ENCODE data around the gene ANKRD11.

Gene ANKRD11

DNA sequence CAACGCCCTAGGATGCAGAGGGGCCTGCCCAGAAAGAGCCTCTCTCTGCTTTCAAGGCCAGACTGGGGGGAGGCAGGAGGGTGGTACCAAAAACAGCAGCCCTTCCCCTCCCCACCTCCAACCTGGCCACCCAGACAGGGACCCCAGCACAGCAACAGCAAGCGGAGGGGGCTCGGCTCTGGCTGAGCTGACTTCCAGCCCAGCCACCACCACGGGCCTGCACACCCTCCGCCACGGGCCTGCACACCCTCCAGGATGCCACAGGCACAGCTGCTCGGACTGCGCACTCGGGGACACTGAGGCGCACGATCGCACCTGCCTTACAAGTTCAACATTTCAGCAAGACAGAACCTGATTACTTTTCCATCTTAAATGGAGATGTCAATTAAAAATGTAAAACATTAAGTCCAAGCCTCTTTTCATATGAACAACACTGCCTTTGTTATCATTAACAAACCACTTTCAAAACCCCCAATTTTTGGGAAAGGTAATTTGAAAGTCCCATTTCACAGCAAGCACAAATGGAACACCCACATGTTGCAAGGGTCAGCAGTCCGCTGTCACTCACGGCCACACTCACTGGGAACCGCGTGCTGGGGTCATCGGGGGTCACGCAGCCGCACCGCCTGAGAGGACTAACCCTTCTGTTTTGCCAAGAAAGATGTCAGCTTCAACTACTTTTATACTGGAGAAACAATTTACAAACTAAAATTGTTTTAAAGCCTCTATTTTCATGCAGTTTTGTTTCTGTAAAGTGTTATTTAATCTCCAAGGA lies 76.4 kb downstream of the ANKRD11 start:
- no peak for TF ChIP-seq TAF1 (IDR thresholded peaks at IDR 0.05; ENCODE audit: borderline replicate concordance, insufficient read depth, low read length)
- TF ChIP-seq SIN3A (IDR thresholded peaks at IDR 0.05; ENCODE audit: borderline replicate concordance, insufficient read depth, low read length) = no peak
- TF ChIP-seq FOXP2 (optimal IDR thresholded peaks at IDR 0.05; ENCODE audit: borderline replicate concordance, extremely low read depth, extremely low read length, insufficient read depth) = no peak
- TF ChIP-seq, protein P1, sequence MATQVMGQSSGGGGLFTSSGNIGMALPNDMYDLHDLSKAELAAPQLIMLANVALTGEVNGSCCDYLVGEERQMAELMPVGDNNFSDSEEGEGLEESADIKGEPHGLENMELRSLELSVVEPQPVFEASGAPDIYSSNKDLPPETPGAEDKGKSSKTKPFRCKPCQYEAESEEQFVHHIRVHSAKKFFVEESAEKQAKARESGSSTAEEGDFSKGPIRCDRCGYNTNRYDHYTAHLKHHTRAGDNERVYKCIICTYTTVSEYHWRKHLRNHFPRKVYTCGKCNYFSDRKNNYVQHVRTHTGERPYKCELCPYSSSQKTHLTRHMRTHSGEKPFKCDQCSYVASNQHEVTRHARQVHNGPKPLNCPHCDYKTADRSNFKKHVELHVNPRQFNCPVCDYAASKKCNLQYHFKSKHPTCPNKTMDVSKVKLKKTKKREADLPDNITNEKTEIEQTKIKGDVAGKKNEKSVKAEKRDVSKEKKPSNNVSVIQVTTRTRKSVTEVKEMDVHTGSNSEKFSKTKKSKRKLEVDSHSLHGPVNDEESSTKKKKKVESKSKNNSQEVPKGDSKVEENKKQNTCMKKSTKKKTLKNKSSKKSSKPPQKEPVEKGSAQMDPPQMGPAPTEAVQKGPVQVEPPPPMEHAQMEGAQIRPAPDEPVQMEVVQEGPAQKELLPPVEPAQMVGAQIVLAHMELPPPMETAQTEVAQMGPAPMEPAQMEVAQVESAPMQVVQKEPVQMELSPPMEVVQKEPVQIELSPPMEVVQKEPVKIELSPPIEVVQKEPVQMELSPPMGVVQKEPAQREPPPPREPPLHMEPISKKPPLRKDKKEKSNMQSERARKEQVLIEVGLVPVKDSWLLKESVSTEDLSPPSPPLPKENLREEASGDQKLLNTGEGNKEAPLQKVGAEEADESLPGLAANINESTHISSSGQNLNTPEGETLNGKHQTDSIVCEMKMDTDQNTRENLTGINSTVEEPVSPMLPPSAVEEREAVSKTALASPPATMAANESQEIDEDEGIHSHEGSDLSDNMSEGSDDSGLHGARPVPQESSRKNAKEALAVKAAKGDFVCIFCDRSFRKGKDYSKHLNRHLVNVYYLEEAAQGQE (IDR thresholded peaks at IDR 0.05; ENCODE audit: insufficient read depth in 1 of 2, low read depth in 2 of 2, low read length in 2 of 2) = no peak
- no peak for TF ChIP-seq POLR2AphosphoS5 (IDR thresholded peaks at IDR 0.05; ENCODE audit: low read depth, low read length)

DNA sequence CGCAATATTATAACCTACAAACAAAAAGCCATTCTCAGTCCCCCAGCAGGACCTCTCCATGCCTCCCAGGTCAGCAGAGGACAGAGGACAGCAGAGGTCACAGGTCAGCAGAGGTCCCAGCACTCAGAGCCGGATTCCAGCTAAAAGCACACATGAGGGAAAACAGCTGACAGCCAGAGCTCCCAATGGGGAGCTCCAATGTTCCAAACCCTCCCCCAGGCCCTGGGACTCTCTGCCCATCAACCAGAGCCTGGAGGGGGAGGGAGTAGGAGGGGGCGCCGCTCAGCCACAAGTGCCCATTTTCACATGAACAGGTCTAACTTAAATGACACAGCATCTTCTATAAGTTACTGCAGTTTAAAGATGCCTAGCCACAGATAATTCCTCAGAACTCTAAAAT lies 77.5 kb downstream of the ANKRD11 start:
- no peak for TF ChIP-seq SIN3A (IDR thresholded peaks at IDR 0.05; ENCODE audit: borderline replicate concordance, insufficient read depth, low read length)
- TF ChIP-seq TAF1 (IDR thresholded peaks at IDR 0.05; ENCODE audit: borderline replicate concordance, insufficient read depth, low read length) = no peak
- TF ChIP-seq, protein P1 (IDR thresholded peaks at IDR 0.05; ENCODE audit: insufficient read depth in 1 of 2, low read depth in 2 of 2, low read length in 2 of 2) = no peak
- no peak for TF ChIP-seq POLR2AphosphoS5 (IDR thresholded peaks at IDR 0.05; ENCODE audit: low read depth, low read length)
- TF ChIP-seq FOXP2 (optimal IDR thresholded peaks at IDR 0.05; ENCODE audit: borderline replicate concordance, extremely low read depth, extremely low read length, insufficient read depth) = no peak

DNA sequence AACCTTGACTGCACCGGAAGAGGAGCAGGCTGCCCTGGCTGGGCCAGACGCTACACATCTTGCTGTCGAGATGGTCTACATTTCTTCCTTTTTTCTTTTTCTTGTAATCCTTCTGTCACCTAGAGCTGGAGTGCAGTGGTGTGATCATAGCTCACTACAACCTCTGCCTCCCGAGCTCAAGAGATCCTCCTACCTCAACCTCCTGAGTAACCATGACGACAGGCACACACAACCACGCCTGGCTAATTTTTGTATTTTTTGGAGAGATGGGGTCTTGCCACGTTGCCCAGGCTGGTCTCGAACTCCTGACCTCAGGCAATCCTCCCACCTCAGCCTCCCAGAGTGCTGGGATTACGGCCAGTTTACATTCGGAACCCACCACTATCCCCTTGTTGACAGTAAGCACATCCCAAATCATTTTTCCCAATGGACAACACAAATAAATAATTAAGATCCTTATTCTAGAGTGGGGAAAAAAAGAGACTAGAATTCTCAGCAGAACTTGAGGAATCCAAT lies 79.0 kb downstream of the ANKRD11 start:
- TF ChIP-seq SIN3A (IDR thresholded peaks at IDR 0.05; ENCODE audit: borderline replicate concordance, insufficient read depth, low read length) (no peak), FOXP2 (optimal IDR thresholded peaks at IDR 0.05; ENCODE audit: borderline replicate concordance, extremely low read depth, extremely low read length, insufficient read depth) (no peak), POLR2AphosphoS5 (IDR thresholded peaks at IDR 0.05; ENCODE audit: low read depth, low read length) (no peak), TAF1 (IDR thresholded peaks at IDR 0.05; ENCODE audit: borderline replicate concordance, insufficient read depth, low read length) (no peak)
- TF ChIP-seq, protein P1 (IDR thresholded peaks at IDR 0.05; ENCODE audit: insufficient read depth in 1 of 2, low read depth in 2 of 2, low read length in 2 of 2) = no peak

DNA sequence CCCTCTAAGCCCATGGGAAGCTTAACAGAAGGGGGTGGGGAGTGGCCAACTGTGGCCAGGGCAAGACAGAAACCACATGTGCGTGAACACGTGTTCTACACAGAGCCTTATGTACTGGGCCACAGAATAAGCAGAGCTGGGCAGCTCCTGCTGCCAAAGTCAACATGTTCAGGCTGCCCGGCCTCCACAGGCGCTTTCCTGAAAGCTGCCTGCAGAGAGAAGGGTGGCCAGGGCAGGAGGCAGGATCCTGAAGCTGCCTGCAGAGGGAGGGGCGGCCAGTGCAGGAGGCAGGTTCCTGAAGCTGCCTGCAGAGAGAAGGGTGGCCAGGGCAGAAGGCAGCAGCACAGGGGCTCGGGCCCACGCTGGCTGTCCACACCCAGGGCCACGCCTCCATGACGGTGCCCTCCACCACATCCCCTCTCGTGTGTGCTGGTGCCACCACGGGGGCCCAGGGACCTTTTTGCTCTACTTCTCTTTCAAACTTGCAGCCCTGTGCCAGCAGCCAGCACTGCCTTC lies 79.5 kb downstream of the ANKRD11 start:
- peak; percentile 91; the same call in 1 of the 2 replicates for TF ChIP-seq SIN3A (IDR thresholded peaks at IDR 0.05; ENCODE audit: borderline replicate concordance, insufficient read depth, low read length)
- no peak for TF ChIP-seq TAF1 (IDR thresholded peaks at IDR 0.05; ENCODE audit: borderline replicate concordance, insufficient read depth, low read length)
- TF ChIP-seq, protein P1 (IDR thresholded peaks at IDR 0.05; ENCODE audit: insufficient read depth in 1 of 2, low read depth in 2 of 2, low read length in 2 of 2) = 0 out of 4 replicates have a peak, but pooled peaks of 1 of the 2 experiments have one; percentile 18
- TF ChIP-seq POLR2AphosphoS5 (IDR thresholded peaks at IDR 0.05; ENCODE audit: low read depth, low read length) = no peak
- no peak for TF ChIP-seq FOXP2 (optimal IDR thresholded peaks at IDR 0.05; ENCODE audit: borderline replicate concordance, extremely low read depth, extremely low read length, insufficient read depth)
